HEK293 (cell line): ENCODE results near the gene SKI.

Source experiments
- CTCF ChIA-PET: fragments of 350-600 bp; formaldehyde crosslinking; extraction: SDS; loops from one replicate; lab custom pipeline; 2021; ENCODE audit warnings: antibody characterized with exemption; lab: Yijun Ruan, JAX
- POLR2A ChIA-PET: fragments of 300-600 bp; formaldehyde crosslinking; extraction: SDS; loops from one replicate; lab custom pipeline; 2020; ENCODE audit warnings: antibody characterized with exemption, inconsistent platforms; lab: Yijun Ruan, JAX
- H3K27ac ChIP-seq: fragments of 200-500 bp; sonication (Bioruptor generic); 2 replicates; pipeline ENCODE4 v1.5.1; 2014; ENCODE audit warnings: low read depth, low read length, control low read depth, inconsistent platforms; ENCODE audit errors: extremely low read depth
- H3K36me3 ChIP-seq, 2 experiments: fragments of 200-500 bp in 1 of 2; sonication (Bioruptor generic) in 1 of 2; 1 replicate in 1 of 2; 2 replicates in 1 of 2; pipeline ENCODE4 v1.5.1; 2014 to 2017; ENCODE audit warnings: inconsistent platforms in 2 of 2, low read length in 2 of 2; ENCODE audit not compliant: control insufficient read depth in 2 of 2, insufficient read depth in 1 of 2
- H3K4me1 ChIP-seq: fragments of 200-500 bp; sonication (Bioruptor generic); 2 replicates; pipeline ENCODE4 v1.5.1; 2014; ENCODE audit warnings: mild to moderate bottlenecking, low read length, inconsistent platforms; ENCODE audit not compliant: control insufficient read depth, insufficient read depth
- H3K4me3 ChIP-seq: 2 replicates; pipeline ENCODE4 v1.5.1; 2011; ENCODE audit warnings: low read depth, mild to moderate bottlenecking, control low read depth, low read length, moderate library complexity
- H3K9me3 ChIP-seq: fragments of 200-500 bp; sonication (Bioruptor generic); 2 replicates; pipeline ENCODE4 v1.5.1; 2014; ENCODE audit warnings: low read depth, low read length, inconsistent platforms; ENCODE audit not compliant: control insufficient read depth, insufficient read depth
- EGR2 ChIP-seq: fragments of 450-650 bp; formaldehyde crosslinking; IDR thresholded peaks from 2 replicates; pipeline ENCODE4 v1.5.1; 2016; ENCODE audit warnings: low read depth, missing biosample characterization, missing genetic modification characterization
- GFI1B ChIP-seq: fragments of 450-650 bp; formaldehyde crosslinking; IDR thresholded peaks from 2 replicates; pipeline ENCODE4 v1.5.1; 2016; ENCODE audit warnings: missing biosample characterization, missing genetic modification characterization
- GLIS2 ChIP-seq: fragments of 450-650 bp; formaldehyde crosslinking; IDR thresholded peaks from 2 replicates; pipeline ENCODE4 v1.5.1; 2016; ENCODE audit warnings: missing biosample characterization, missing genetic modification characterization
- ZNF169 ChIP-seq: fragments of 450-650 bp; formaldehyde crosslinking; IDR thresholded peaks from 2 replicates; pipeline ENCODE4 v1.5.1; 2016; ENCODE audit warnings: missing biosample characterization, missing genetic modification characterization
- TF ChIP-seq, protein P1 (sequence below): fragments of 450-650 bp; formaldehyde crosslinking; IDR thresholded peaks from 2 replicates; pipeline ENCODE4 v1.5.1; 2017; ENCODE audit warnings: missing biosample characterization, missing genetic modification characterization
- TF ChIP-seq, protein P2 (sequence below): fragments of 450-650 bp; formaldehyde crosslinking; conservative IDR thresholded peaks from 2 replicates; pipeline ENCODE4 v1.5.1; 2016; ENCODE audit warnings: low read depth, missing biosample characterization, missing genetic modification characterization
- TF ChIP-seq, protein P3 (sequence below): fragments of 450-650 bp; formaldehyde crosslinking; IDR thresholded peaks from 2 replicates; pipeline ENCODE4 v1.5.1; 2016; ENCODE audit warnings: missing biosample characterization, missing genetic modification characterization

The SKI gene

DNA sequence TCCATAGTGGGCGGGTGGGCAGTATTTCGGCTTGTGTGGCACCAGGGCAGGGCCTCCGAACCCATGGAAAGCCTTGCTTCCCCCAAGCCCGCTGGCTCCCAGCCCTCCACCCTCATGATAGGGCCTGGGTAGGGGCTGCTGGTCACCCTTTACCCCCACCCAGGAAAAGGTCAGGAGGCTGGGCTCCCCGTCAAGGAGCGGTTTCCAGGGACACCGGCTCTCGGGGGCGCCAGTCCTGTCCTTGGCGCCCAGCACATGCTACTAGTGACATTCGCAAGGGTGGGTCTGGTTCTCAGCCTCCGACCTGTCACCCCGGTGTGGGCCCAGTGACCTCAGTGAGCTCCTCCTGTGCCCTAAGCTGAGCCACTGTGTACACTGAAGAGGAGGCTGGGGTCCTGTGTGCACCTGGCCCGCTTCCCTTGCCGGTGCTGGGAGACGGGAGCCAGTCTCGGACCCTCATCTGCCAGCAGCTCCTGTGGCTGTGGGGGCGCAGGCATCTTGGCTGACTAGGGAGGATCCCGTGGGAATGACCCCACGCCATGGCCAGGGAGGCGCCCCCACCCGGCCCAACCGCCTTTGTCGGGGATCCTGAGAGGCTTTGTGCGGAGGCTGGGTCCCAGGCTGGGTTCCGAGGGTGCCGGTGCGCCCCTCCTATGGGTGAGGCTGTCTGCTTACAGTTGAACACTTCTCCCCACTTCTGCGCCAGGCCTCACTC, 54.6 kb downstream of the SKI start:
- POLR2A ChIA-PET = no interaction called here
- TF ChIP-seq GFI1B (tag by site-specific recombination) = no peak
- TF ChIP-seq, protein P1, sequence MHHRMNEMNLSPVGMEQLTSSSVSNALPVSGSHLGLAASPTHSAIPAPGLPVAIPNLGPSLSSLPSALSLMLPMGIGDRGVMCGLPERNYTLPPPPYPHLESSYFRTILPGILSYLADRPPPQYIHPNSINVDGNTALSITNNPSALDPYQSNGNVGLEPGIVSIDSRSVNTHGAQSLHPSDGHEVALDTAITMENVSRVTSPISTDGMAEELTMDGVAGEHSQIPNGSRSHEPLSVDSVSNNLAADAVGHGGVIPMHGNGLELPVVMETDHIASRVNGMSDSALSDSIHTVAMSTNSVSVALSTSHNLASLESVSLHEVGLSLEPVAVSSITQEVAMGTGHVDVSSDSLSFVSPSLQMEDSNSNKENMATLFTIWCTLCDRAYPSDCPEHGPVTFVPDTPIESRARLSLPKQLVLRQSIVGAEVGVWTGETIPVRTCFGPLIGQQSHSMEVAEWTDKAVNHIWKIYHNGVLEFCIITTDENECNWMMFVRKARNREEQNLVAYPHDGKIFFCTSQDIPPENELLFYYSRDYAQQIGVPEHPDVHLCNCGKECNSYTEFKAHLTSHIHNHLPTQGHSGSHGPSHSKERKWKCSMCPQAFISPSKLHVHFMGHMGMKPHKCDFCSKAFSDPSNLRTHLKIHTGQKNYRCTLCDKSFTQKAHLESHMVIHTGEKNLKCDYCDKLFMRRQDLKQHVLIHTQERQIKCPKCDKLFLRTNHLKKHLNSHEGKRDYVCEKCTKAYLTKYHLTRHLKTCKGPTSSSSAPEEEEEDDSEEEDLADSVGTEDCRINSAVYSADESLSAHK (tag by site-specific recombination) = peak; percentile 62; the same call in 1 of the 2 replicates
- CTCF ChIA-PET = no interaction called here
- no peak overlapping the region for H3K4me3 ChIP-seq
- H3K27ac ChIP-seq = no peak overlapping the region
- peaks cover 0 to 27% of the 10 kb centered on the region in 2 experiments; a peak in 2 of 3 replicates for H3K36me3 ChIP-seq
- H3K4me1 ChIP-seq = no peaks in the 10 kb centered on the region
- no peaks in the 10 kb centered on the region for H3K9me3 ChIP-seq

DNA sequence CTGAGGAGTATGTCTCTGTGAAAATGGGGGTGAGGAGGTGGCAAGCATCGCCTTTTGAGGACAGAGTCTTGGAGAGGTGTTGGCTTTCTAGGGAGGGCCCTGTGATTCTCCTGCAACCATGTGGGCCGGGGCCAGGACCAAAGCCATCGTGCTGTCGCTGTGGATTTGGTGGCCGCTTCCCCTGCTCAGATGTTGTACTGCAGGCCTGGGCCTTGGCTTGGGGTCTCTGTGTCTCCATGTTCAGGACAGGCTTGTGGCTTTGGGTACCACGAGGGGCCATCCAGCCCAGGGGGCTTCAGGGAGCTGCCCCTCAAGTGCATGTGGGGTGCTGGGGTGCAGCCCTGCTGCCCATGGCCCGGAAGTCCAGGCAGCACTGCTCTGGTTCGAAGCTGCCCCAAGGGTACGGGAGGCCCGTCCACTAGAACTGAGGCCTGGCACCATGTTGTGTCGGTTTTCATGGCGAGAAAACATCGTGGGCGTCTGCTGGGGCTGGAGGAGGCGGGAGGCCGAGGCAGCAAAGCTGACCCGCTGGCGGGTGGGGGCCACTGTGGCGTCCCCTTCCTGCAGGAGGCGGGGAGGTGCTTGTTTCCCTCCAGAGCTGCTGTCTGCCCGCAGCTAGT, 55.4 kb downstream of the SKI start:
- peaks cover 0 to 21% of the 10 kb centered on the region in 2 experiments; a peak in 2 of 3 replicates for H3K36me3 ChIP-seq
- H3K4me1 ChIP-seq = peaks cover 2% of the 10 kb centered on the region
- H3K9me3 ChIP-seq = no peaks in the 10 kb centered on the region
- CTCF ChIA-PET = no interaction called here
- POLR2A ChIA-PET = no interaction called here
- no peak overlapping the region for H3K27ac ChIP-seq
- TF ChIP-seq, protein P2, sequence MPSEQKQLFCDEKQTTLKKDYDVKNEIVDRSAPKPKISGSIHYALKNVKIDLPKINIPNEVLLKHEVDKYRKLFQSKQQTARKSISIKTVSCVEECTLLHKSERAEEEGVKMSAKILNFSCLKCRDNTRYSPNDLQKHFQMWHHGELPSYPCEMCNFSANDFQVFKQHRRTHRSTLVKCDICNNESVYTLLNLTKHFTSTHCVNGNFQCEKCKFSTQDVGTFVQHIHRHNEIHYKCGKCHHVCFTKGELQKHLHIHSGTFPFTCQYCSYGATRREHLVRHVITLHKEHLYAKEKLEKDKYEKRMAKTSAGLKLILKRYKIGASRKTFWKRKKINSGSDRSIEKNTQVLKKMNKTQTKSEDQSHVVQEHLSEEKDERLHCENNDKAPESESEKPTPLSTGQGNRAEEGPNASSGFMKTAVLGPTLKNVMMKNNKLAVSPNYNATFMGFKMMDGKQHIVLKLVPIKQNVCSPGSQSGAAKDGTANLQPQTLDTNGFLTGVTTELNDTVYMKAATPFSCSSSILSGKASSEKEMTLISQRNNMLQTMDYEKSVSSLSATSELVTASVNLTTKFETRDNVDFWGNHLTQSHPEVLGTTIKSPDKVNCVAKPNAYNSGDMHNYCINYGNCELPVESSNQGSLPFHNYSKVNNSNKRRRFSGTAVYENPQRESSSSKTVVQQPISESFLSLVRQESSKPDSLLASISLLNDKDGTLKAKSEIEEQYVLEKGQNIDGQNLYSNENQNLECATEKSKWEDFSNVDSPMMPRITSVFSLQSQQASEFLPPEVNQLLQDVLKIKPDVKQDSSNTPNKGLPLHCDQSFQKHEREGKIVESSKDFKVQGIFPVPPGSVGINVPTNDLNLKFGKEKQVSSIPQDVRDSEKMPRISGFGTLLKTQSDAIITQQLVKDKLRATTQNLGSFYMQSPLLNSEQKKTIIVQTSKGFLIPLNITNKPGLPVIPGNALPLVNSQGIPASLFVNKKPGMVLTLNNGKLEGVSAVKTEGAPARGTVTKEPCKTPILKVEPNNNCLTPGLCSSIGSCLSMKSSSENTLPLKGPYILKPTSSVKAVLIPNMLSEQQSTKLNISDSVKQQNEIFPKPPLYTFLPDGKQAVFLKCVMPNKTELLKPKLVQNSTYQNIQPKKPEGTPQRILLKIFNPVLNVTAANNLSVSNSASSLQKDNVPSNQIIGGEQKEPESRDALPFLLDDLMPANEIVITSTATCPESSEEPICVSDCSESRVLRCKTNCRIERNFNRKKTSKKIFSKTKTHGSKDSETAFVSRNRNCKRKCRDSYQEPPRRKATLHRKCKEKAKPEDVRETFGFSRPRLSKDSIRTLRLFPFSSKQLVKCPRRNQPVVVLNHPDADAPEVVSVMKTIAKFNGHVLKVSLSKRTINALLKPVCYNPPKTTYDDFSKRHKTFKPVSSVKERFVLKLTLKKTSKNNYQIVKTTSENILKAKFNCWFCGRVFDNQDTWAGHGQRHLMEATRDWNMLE (tag by site-specific recombination) = no peak
- TF ChIP-seq, protein P3, sequence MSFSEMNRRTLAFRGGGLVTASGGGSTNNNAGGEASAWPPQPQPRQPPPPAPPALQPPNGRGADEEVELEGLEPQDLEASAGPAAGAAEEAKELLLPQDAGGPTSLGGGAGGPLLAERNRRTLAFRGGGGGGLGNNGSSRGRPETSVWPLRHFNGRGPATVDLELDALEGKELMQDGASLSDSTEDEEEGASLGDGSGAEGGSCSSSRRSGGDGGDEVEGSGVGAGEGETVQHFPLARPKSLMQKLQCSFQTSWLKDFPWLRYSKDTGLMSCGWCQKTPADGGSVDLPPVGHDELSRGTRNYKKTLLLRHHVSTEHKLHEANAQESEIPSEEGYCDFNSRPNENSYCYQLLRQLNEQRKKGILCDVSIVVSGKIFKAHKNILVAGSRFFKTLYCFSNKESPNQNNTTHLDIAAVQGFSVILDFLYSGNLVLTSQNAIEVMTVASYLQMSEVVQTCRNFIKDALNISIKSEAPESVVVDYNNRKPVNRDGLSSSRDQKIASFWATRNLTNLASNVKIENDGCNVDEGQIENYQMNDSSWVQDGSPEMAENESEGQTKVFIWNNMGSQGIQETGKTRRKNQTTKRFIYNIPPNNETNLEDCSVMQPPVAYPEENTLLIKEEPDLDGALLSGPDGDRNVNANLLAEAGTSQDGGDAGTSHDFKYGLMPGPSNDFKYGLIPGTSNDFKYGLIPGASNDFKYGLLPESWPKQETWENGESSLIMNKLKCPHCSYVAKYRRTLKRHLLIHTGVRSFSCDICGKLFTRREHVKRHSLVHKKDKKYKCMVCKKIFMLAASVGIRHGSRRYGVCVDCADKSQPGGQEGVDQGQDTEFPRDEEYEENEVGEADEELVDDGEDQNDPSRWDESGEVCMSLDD (tag by site-specific recombination) = no peak
- TF ChIP-seq ZNF169 (tag by site-specific recombination) = no peak
- 0 out of 2 replicates have a peak, but pooled peaks have one; percentile 21 for TF ChIP-seq GLIS2
- TF ChIP-seq EGR2 (tag by site-specific recombination) = peak; percentile 33; the same call in 1 of the 2 replicates
- H3K4me3 ChIP-seq = no peak overlapping the region
